Measurements from ENCODE around the gene CDH4.

DNA sequence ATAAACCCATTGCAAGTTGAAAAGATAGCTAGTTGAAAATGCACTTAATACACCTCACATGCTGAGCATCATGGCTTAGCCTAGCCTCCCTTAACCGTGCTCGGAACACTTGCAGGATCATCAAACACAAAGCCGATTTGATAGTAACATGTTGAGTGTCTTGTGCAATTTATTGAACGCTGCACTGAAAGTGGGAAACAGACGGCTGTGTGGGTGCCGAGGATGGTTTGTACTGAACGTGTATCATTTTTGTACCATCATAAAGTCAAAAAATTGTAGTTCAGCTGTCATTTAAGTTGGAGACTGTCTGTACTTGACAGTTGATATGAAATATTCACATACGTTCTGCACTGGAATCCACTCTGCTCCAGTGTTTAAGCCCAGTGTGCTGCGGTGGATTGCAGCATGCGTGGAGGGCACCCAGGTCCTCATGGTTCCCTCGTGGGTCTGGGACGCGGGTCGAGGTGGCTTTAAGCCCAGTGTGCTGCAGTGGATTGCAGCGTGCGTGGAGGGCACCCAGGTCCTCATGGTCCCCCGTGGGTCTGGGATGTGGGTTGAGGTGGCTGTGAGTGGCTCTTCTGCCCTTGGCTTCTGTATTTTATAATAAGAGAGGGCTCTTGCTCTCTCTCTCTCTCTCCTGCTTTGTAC is 77.0 kb downstream of the CDH4 start:
- TF ChIP-seq, protein P1, sequence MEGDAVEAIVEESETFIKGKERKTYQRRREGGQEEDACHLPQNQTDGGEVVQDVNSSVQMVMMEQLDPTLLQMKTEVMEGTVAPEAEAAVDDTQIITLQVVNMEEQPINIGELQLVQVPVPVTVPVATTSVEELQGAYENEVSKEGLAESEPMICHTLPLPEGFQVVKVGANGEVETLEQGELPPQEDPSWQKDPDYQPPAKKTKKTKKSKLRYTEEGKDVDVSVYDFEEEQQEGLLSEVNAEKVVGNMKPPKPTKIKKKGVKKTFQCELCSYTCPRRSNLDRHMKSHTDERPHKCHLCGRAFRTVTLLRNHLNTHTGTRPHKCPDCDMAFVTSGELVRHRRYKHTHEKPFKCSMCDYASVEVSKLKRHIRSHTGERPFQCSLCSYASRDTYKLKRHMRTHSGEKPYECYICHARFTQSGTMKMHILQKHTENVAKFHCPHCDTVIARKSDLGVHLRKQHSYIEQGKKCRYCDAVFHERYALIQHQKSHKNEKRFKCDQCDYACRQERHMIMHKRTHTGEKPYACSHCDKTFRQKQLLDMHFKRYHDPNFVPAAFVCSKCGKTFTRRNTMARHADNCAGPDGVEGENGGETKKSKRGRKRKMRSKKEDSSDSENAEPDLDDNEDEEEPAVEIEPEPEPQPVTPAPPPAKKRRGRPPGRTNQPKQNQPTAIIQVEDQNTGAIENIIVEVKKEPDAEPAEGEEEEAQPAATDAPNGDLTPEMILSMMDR (IDR thresholded peaks at IDR 0.05) = no peak
- TF ChIP-seq EP300 (IDR thresholded peaks at IDR 0.05) = no peak
- no peak for TF ChIP-seq POLR2A (IDR thresholded peaks at IDR 0.05)
- TF ChIP-seq POLR2AphosphoS5 (IDR thresholded peaks at IDR 0.05) = no peak
